HG02763 (cell line): ENCODE measurements around the gene FAR2.
"Not testable (repeated sequence)": the region's sequence is repeated elsewhere in the genome, so short reads cannot be mapped to it uniquely, and the experiment has no call there.

ENCODE experiments used
- ATAC-seq: cut with Tn5 transposase; IDR thresholded peaks from one replicate; pipeline ENCODE4 v1.9.1; 2021; ENCODE audit warnings: mild to moderate bottlenecking, moderate library complexity; ENCODE audit not compliant: unreplicated experiment

The FAR2 gene

GRCh38 chr12:29273178-29273843 is 124.2 kb downstream of the FAR2 start:
- ATAC-seq, result no peak

- ATAC-seq, result no peak
Observed at GRCh38 chr12:29275834-29276233, 126.8 kb downstream of the FAR2 start.

- ATAC-seq, result no peak
Observed at GRCh38 chr12:29277231-29277630, 128.2 kb downstream of the FAR2 start.

GRCh38 chr12:29278673-29279420 is 129.8 kb downstream of the FAR2 start:
- no peak for ATAC-seq

- ATAC-seq, result no peak
Observed at GRCh38 chr12:29281371-29282005, 132.4 kb downstream of the FAR2 start.

- ATAC-seq, result no peak
Observed at GRCh38 chr12:29282031-29282816, 133.1 kb downstream of the FAR2 start.

- no peak for ATAC-seq
Observed at GRCh38 chr12:29283969-29284700, 135.1 kb downstream of the FAR2 start.

GRCh38 chr12:29286081-29286790 is 137.2 kb downstream of the FAR2 start:
- no peak for ATAC-seq

GRCh38 chr12:29287622-29288021 is 138.5 kb downstream of the FAR2 start:
- no peak for ATAC-seq

GRCh38 chr12:29288031-29288430 is 139.0 kb downstream of the FAR2 start:
- no peak for ATAC-seq

- not testable (repeated sequence) for ATAC-seq
Observed at GRCh38 chr12:29290475-29290874, 141.4 kb downstream of the FAR2 start.

GRCh38 chr12:29291226-29291625 is 142.1 kb downstream of the FAR2 start:
- no peak for ATAC-seq

- no peak for ATAC-seq
Observed at GRCh38 chr12:29299633-29300032, 150.6 kb downstream of the FAR2 start.

GRCh38 chr12:29301114-29301513 is 152.0 kb downstream of the FAR2 start:
- no peak for ATAC-seq

- ATAC-seq, result no peak
Observed at GRCh38 chr12:29304388-29304787, 155.3 kb downstream of the FAR2 start.

GRCh38 chr12:29306266-29306665 is 157.2 kb downstream of the FAR2 start:
- ATAC-seq, result no peak

GRCh38 chr12:29306682-29307081 is 157.6 kb downstream of the FAR2 start:
- no peak for ATAC-seq

GRCh38 chr12:29309320-29309902 is 160.3 kb downstream of the FAR2 start:
- ATAC-seq, result no peak

- no peak for ATAC-seq
Observed at GRCh38 chr12:29310899-29311298, 161.8 kb downstream of the FAR2 start.

- ATAC-seq, result no peak
Observed at GRCh38 chr12:29314416-29314815, 165.3 kb downstream of the FAR2 start.
